Lung (tissue), 12 donors: Measurements from ENCODE around the gene TBC1D30. TPM values are rescaled to one million over a fixed set of nuclear protein-coding genes. Genes with fewer than 3 reads are reported as not detected.

Source experiments
- ATAC-seq: fragments of 200-7000 bp; cut with Tn5 transposase; one replicate; pipeline ENCODE4 v1.9.1; 2020; ENCODE audit warnings: moderate number of reproducible peaks; ENCODE audit not compliant: insufficient read depth, low FRiP score
- DNase-seq, 3 donors: peaks; one replicate each; pipeline ENCODE4 v3.0.0-alpha.2; 2013 to 2017
- H3K27ac ChIP-seq, 2 donors: one replicate each; pipeline ENCODE4 v1.5.1; 2013; ENCODE audit warnings: mild to moderate bottlenecking in 2 of 2, moderate library complexity in 2 of 2, control low read depth in 1 of 2, inconsistent platforms in 1 of 2, low read depth in 1 of 2, low read length in 1 of 2
- H3K27me3 ChIP-seq, 3 donors: one replicate each; pipeline ENCODE4 v1.5.1; 2013; ENCODE audit warnings: low read length in 2 of 3; ENCODE audit not compliant: control insufficient read depth in 3 of 3, insufficient read depth in 3 of 3
- H3K36me3 ChIP-seq, 4 donors: one replicate each; pipeline ENCODE4 v1.5.1; 2013; ENCODE audit warnings: low read length in 4 of 4, mild to moderate bottlenecking in 1 of 4, moderate library complexity in 1 of 4; ENCODE audit not compliant: control insufficient read depth in 4 of 4, insufficient read depth in 4 of 4
- H3K4me1 ChIP-seq, 5 donors: one replicate each; pipeline ENCODE4 v1.5.1; 2013; ENCODE audit warnings: low read length in 5 of 5, mild to moderate bottlenecking in 2 of 5, moderate library complexity in 1 of 5; ENCODE audit not compliant: control insufficient read depth in 5 of 5, insufficient read depth in 5 of 5
- H3K4me3 ChIP-seq: one replicate; pipeline ENCODE4 v1.5.1; 2013; ENCODE audit warnings: mild to moderate bottlenecking, control low read depth, moderate library complexity
- H3K9ac ChIP-seq, 2 donors: one replicate each; pipeline ENCODE4 v1.5.1; 2013; ENCODE audit warnings: low read length in 2 of 2, control low read depth in 1 of 2; ENCODE audit not compliant: insufficient read depth in 1 of 2
- H3K9me3 ChIP-seq, 4 donors: one replicate each; pipeline ENCODE4 v1.5.1; 2013; ENCODE audit warnings: low read length in 3 of 4, mild to moderate bottlenecking in 1 of 4, moderate library complexity in 1 of 4; ENCODE audit not compliant: control insufficient read depth in 4 of 4, insufficient read depth in 3 of 4
- CTCF ChIP-seq: IDR thresholded peaks from 2 replicates; pipeline ENCODE4 v1.5.1; 2012; ENCODE audit warnings: mild to moderate bottlenecking; ENCODE audit errors: control extremely low read depth, extremely low read depth
- WGBS, 2 donors: extraction: QIAGEN DNeasy Blood & Tissue Kit; methylation state at CpG; one replicate each; pipeline ENCODE4 v1.1.7; 2013; 5-methylcytosine and 5-hydroxymethylcytosine counted together
- polyA plus RNA-seq, 2 donors: library from polyadenylated mRNA; stranded (reverse); fragments of 200-250 nt; gene quantifications; one replicate each; pipeline ENCODE4 v1.2.1, GENCODE V29; 2013
- total RNA-seq, 2 donors: library from RNA; depleted of rRNA in 1 of 2; stranded (reverse); fragments of >200 nt in 1 of 2; gene quantifications; one replicate each; pipeline ENCODE4 v1.2.1, GENCODE V29; 2014 to 2021
- donor health status: control.
- donor health status: control.
- donor health status: Bipolar disorder and iron deficiency.
- donor health status: healthy.
- donor health status: DM: yes; HTN: yes; CAD: no.

Gene TBC1D30
- total and polyA plus RNA-seq, 4 donors: 3.3 to 15.7 (median 10.2) TPM

- peak; percentile 35 for ATAC-seq
- peaks cover 0 to 35% (median 34%) of the 10 kb centered on the region in 3 donors for H3K27me3 ChIP-seq
Measured at GRCh38 chr12:64826234-64826633, 1.8 kb downstream of the TBC1D30 start.

GRCh38 chr12:64828713-64829112 is 4.3 kb downstream of the TBC1D30 start:
- no peaks in the 10 kb centered on the region for H3K36me3 ChIP-seq
- peaks cover 0 to 8% (median 1%) of the 10 kb centered on the region in 4 donors for H3K9me3 ChIP-seq
- 91 to 92% methylated on average over 6 of the region's 6 CpGs for WGBS, 2 donors
- no peak for DNase-seq
- H3K27ac ChIP-seq: no peak overlapping the region
- no peak for ATAC-seq
- peaks cover 0 to 31% (median 30%) of the 10 kb centered on the region in 3 donors for H3K27me3 ChIP-seq
- peaks cover 0 to 18% (median 3%) of the 10 kb centered on the region in 5 donors for H3K4me1 ChIP-seq
- no peak overlapping the region for H3K4me3 ChIP-seq
- no peak overlapping the region for H3K9ac ChIP-seq
- TF ChIP-seq CTCF: no peak

More at GRCh38 chr12:64826234-64826633, 1.8 kb downstream of the TBC1D30 start:
- Histone ChIP-seq H3K9me3 (peaks cover 0 to 7% (median 3%) of the 10 kb centered on the region in 4 donors), H3K27ac (no peak overlapping the region), H3K9ac (no peak overlapping the region), H3K4me1 (peaks cover 0 to 18% (median 3%) of the 10 kb centered on the region in 5 donors), H3K4me3 (no peak overlapping the region), H3K36me3 (no peaks in the 10 kb centered on the region)
- TF ChIP-seq CTCF: no peak
- WGBS, 2 donors: 6 to 7% methylated on average over 19 of the region's 19 CpGs
- peak; percentile 79 to 89 (median 84) for DNase-seq

- Histone ChIP-seq H3K4me3 (no peak overlapping the region), H3K27ac (no peak overlapping the region), H3K36me3 (peaks cover 0 to 4% (median 0%) of the 10 kb centered on the region in 4 donors), H3K27me3 (no peaks in the 10 kb centered on the region), H3K4me1 (no peaks in the 10 kb centered on the region), H3K9me3 (peaks cover 0 to 3% (median 1%) of the 10 kb centered on the region in 4 donors), H3K9ac (no peak overlapping the region)
- 89 to 91% methylated on average over 3 of the region's 3 CpGs for WGBS, 2 donors
- ATAC-seq (no peak), DNase-seq (no peak)
- TF ChIP-seq CTCF: no peak
Measured at GRCh38 chr12:64833928-64834327, 9.5 kb downstream of the TBC1D30 start.

- H3K27ac ChIP-seq: no peak overlapping the region
- ATAC-seq: no peak
- peaks cover 0 to 3% (median 0%) of the 10 kb centered on the region in 4 donors for H3K9me3 ChIP-seq
- no peaks in the 10 kb centered on the region for H3K4me1 ChIP-seq
- H3K27me3 ChIP-seq: no peaks in the 10 kb centered on the region
- peaks cover 0 to 4% (median 0%) of the 10 kb centered on the region in 4 donors for H3K36me3 ChIP-seq
- no peak overlapping the region for H3K9ac ChIP-seq
- 81 to 89% methylated on average over 4 of the region's 4 CpGs for WGBS, 2 donors
- no peak for TF ChIP-seq CTCF
- DNase-seq: no peak
- H3K4me3 ChIP-seq: no peak overlapping the region
Measured at GRCh38 chr12:64835901-64836300, 11.5 kb downstream of the TBC1D30 start.
